Hepatocyte (in vitro differentiated cells): ENCODE results near the gene EGLN2. TPM values are rescaled to one million over a fixed set of nuclear protein-coding genes. Genes with fewer than 3 reads are reported as not detected.
A peak's percentile ranks its signal among the peaks of the same experiment; 100 is the strongest.

ENCODE experiments used
- DNase-seq: peaks from one replicate; pipeline ENCODE4 v3.0.0-alpha.2; 2016; ENCODE audit warnings: low spot score
- H2AFZ ChIP-seq: fragments of 200-600 bp; sonication (generic); 2 replicates; pipeline ENCODE4 v1.6.0; 2016; ENCODE audit warnings: antibody characterized with exemption, mild to moderate bottlenecking
- H3K27ac ChIP-seq: fragments of 200-600 bp; sonication (generic); 2 replicates; pipeline ENCODE4 v1.5.1; 2016; ENCODE audit warnings: mild to moderate bottlenecking
- H3K27me3 ChIP-seq: fragments of 200-600 bp; sonication (generic); 2 replicates; pipeline ENCODE4 v1.6.1; 2016
- H3K36me3 ChIP-seq: fragments of 200-600 bp; sonication (generic); replicated peaks from 2 replicates; pipeline ENCODE4 v1.5.1; 2016; ENCODE audit warnings: low read depth; ENCODE audit not compliant: insufficient read depth
- H3K4me1 ChIP-seq: fragments of 200-600 bp; sonication (generic); 2 replicates; pipeline ENCODE4 v1.5.1; 2016; ENCODE audit warnings: mild to moderate bottlenecking, moderate library complexity; ENCODE audit not compliant: insufficient read depth
- H3K4me2 ChIP-seq: fragments of 200-600 bp; sonication (generic); 2 replicates; pipeline ENCODE4 v1.6.0; 2016
- H3K4me3 ChIP-seq: fragments of 200-600 bp; sonication (generic); 2 replicates; pipeline ENCODE4 v1.5.1; 2016; ENCODE audit warnings: mild to moderate bottlenecking
- H3K79me2 ChIP-seq: fragments of 200-600 bp; sonication (generic); 2 replicates; pipeline ENCODE4 v1.6.0; 2017; ENCODE audit warnings: mild to moderate bottlenecking
- H3K9me2 ChIP-seq: fragments of 200-600 bp; sonication (generic); replicated peaks from 2 replicates; pipeline ENCODE4 v1.6.0; 2017; ENCODE audit warnings: mild to moderate bottlenecking; ENCODE audit not compliant: insufficient read depth
- H3K9me3 ChIP-seq: fragments of 200-600 bp; sonication (generic); 2 replicates; pipeline ENCODE4 v1.5.1; 2016; ENCODE audit warnings: low read depth, mild to moderate bottlenecking
- H4K20me1 ChIP-seq: fragments of 200-600 bp; sonication (generic); 2 replicates; pipeline ENCODE4 v1.6.0; 2016; ENCODE audit warnings: mild to moderate bottlenecking; ENCODE audit not compliant: insufficient read depth, poor library complexity, severe bottlenecking
- EZH2 ChIP-seq: fragments of 200-600 bp; sonication (generic); IDR thresholded peaks from 2 replicates; pipeline ENCODE4 v1.6.1; 2016; ENCODE audit warnings: antibody characterized with exemption, mild to moderate bottlenecking, borderline replicate concordance
- EZH2phosphoT487 ChIP-seq: fragments of 200-600 bp; sonication (generic); IDR thresholded peaks from one replicate; pipeline ENCODE4 v1.6.1; 2018; ENCODE audit warnings: antibody characterized with exemption, mild to moderate bottlenecking, low read depth, moderate library complexity; ENCODE audit not compliant: unreplicated experiment, severe bottlenecking
- WGBS: methylation state at CpG from one replicate; pipeline ENCODE4 v1.1.6; 2016; ENCODE audit warnings: low lambda C conversion rate; ENCODE audit errors: missing lambda C conversion rate; 5-methylcytosine and 5-hydroxymethylcytosine counted together
- polyA plus RNA-seq: library from polyadenylated mRNA; unstranded; fragments of >200 nt; fragmentation: Nextera tagmentation; extraction: Ambion mirVana; gene quantifications from 2 replicates; pipeline ENCODE4 v1.2.1, GENCODE V29; 2016
- total RNA-seq: library from RNA; depleted of rRNA; stranded (reverse); fragments of >200 nt; gene quantifications from 2 replicates; pipeline ENCODE4 v1.2.3, GENCODE V29; 2014
- TF ChIP-seq, protein P1 (sequence below): fragments of 200-600 bp; sonication (generic); IDR thresholded peaks from 2 replicates; pipeline ENCODE4 v1.5.1; 2016; ENCODE audit warnings: antibody characterized with exemption, mild to moderate bottlenecking; ENCODE audit not compliant: poor library complexity

Gene EGLN2
- total and polyA plus RNA-seq, 2 experiments from 2014 or later: 88.4 to 121 TPM

DNA sequence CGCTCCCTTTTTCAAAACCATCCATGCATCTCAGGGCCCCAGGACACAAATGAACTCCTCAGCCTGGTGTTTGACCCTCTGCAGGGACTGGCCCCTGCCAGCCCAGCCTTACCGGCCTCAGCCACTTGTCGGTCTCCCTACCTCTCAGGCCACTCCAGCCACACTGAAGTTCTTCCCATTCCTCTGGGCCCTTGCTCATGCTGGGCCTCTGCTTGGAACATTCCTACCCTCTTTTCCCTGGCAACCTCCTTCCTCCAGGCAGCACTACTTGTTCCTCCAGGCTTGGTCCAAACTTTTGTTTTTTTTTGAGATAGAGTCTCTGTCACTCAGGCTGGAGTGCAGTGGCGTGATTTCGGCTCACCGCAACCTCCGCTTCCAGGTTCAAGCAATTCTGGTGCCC, 7.6 kb upstream of the EGLN2 start:
- no peaks in the 10 kb centered on the region for H3K27me3 ChIP-seq
- no peaks in the 10 kb centered on the region for H3K9me3 ChIP-seq
- H3K79me2 ChIP-seq: no peaks in the 10 kb centered on the region
- no peak overlapping the region for H2AFZ ChIP-seq
- no peaks in the 10 kb centered on the region for H3K9me2 ChIP-seq
- 77% methylated on average over 7 of the region's 7 CpGs for WGBS
- peaks cover 11% of the 10 kb centered on the region for H3K4me1 ChIP-seq
- DNase-seq: no peak
- H3K4me2 ChIP-seq: no peak overlapping the region
- H3K36me3 ChIP-seq: no peaks in the 10 kb centered on the region
- no peak overlapping the region for H3K4me3 ChIP-seq
- H4K20me1 ChIP-seq: no peaks in the 10 kb centered on the region
- TF ChIP-seq, protein P1, sequence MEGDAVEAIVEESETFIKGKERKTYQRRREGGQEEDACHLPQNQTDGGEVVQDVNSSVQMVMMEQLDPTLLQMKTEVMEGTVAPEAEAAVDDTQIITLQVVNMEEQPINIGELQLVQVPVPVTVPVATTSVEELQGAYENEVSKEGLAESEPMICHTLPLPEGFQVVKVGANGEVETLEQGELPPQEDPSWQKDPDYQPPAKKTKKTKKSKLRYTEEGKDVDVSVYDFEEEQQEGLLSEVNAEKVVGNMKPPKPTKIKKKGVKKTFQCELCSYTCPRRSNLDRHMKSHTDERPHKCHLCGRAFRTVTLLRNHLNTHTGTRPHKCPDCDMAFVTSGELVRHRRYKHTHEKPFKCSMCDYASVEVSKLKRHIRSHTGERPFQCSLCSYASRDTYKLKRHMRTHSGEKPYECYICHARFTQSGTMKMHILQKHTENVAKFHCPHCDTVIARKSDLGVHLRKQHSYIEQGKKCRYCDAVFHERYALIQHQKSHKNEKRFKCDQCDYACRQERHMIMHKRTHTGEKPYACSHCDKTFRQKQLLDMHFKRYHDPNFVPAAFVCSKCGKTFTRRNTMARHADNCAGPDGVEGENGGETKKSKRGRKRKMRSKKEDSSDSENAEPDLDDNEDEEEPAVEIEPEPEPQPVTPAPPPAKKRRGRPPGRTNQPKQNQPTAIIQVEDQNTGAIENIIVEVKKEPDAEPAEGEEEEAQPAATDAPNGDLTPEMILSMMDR: no peak
- peak overlapping the region; percentile 74 for H3K27ac ChIP-seq

DNA sequence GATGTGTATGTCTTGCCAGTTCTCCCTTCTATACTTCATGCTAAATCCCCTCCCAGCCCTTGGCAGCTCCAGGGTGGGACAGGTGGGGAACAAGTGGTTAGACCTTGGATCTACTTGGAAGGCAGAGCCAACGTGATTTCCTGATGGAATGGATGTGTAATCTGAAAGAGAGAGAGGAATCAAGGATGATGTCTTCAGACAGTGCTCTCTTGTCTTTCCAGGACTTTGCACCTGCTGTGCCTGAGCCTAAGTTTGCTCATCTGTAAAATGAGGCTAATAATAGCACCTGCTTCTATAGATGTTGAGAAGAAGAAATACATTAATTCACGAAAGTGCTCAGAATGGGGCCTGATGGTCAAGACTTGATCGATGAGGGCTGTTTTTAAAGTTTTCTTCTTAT, 7.0 kb upstream of the EGLN2 start:
- no peaks in the 10 kb centered on the region for H3K79me2 ChIP-seq
- no peak overlapping the region for H3K4me3 ChIP-seq
- H3K4me2 ChIP-seq: peak overlapping the region; percentile 6
- H3K9me2 ChIP-seq: no peaks in the 10 kb centered on the region
- DNase-seq: no peak
- peaks cover 11% of the 10 kb centered on the region for H3K4me1 ChIP-seq
- TF ChIP-seq EZH2phosphoT487: no peak
- no peak for TF ChIP-seq EZH2
- H3K27me3 ChIP-seq: no peaks in the 10 kb centered on the region
- H2AFZ ChIP-seq: no peak overlapping the region
- no peaks in the 10 kb centered on the region for H3K36me3 ChIP-seq
- 80% methylated on average over 3 of the region's 3 CpGs for WGBS
- peak overlapping the region; percentile 74 for H3K27ac ChIP-seq
- H3K9me3 ChIP-seq: no peaks in the 10 kb centered on the region
- H4K20me1 ChIP-seq: no peaks in the 10 kb centered on the region

DNA sequence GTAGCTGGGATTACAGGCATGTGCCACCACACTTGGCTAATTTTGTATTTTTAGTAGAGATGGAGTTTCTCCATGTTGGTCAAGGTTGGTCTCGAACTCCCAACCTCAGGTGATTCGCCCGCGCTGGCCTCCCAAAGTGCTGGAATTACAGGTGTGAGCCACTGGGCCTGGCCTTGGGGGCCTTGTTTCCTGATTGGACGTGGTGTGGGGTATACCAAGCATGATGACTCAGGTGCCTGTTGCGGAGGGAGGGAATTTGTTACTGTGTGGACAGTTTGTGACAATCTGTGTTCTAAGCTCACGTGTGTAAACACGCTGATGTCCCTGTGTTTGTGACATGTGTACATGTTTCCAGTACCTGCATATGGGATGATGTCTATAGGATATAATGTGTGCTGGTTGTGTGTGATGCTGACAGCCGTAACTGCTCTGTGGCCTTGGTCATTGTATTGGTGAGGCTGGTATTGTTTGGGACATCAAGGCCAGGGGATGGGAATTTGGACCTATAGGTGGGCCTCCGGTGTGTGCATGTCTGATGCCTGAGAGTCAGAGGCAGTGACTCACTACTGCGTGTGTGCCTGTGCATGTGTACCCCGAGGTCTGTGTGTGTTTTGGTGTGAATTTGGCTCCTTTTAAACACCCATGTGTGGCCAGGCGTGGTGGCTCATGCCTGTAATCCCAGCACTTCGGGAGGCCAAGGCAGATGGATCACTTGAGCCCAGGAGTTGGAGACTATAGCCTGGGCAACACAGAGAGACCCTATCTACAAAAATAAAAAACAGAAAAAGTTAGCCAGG, 1.6 kb upstream of the EGLN2 start:
- no peaks in the 10 kb centered on the region for H3K27me3 ChIP-seq

More for the DNA sequence above, 1.6 kb upstream of the EGLN2 start:
- Histone ChIP-seq H3K4me3 (no peak overlapping the region), H3K27ac (peak overlapping the region; percentile 90), H4K20me1 (peaks cover 26% of the 10 kb centered on the region), H3K9me3 (no peaks in the 10 kb centered on the region), H3K4me2 (peak overlapping the region; percentile 75), H3K4me1 (peaks cover 31% of the 10 kb centered on the region), H3K36me3 (no peaks in the 10 kb centered on the region), H3K9me2 (no peaks in the 10 kb centered on the region), H3K79me2 (peaks cover 33% of the 10 kb centered on the region), H2AFZ (no peak overlapping the region)
- peak; percentile 7 for DNase-seq
- WGBS: 97% methylated on average over 14 of the region's 14 CpGs
- TF ChIP-seq, protein P1: no peak
- no peak for TF ChIP-seq EZH2
- TF ChIP-seq EZH2phosphoT487: no peak
